Liver (tissue), 9 donors: ENCODE measurements around the gene WAPL. TPM values are rescaled to one million over a fixed set of nuclear protein-coding genes. Genes with fewer than 3 reads are reported as not detected.

Experiments used
- DNase-seq: peaks from one replicate; pipeline ENCODE4 v3.0.0-alpha.2; 2017; ENCODE audit warnings: low spot score
- H3K27ac ChIP-seq, 2 donors: one replicate each; pipeline ENCODE4 v1.7.0; 2013; ENCODE audit warnings: inconsistent platforms in 2 of 2, low read length in 2 of 2, control low read depth in 1 of 2, low read depth in 1 of 2, mild to moderate bottlenecking in 1 of 2
- H3K27me3 ChIP-seq, 4 donors: one replicate each; pipeline versions ENCODE4 v1.6.1 to v1.7.0; 2013; ENCODE audit warnings: low read length in 3 of 4, inconsistent platforms in 1 of 4, mild to moderate bottlenecking in 1 of 4, moderate library complexity in 1 of 4; ENCODE audit not compliant: control insufficient read depth in 4 of 4, insufficient read depth in 4 of 4
- H3K36me3 ChIP-seq, 4 donors: one replicate each; pipeline versions ENCODE4 v1.6.1 to v1.7.0; 2013; ENCODE audit warnings: low read length in 3 of 4, mild to moderate bottlenecking in 3 of 4, low read depth in 1 of 4, moderate library complexity in 1 of 4; ENCODE audit not compliant: control insufficient read depth in 4 of 4, insufficient read depth in 3 of 4
- H3K4me1 ChIP-seq, 4 donors: one replicate each; pipeline versions ENCODE4 v1.6.1 to v1.7.0; 2013; ENCODE audit warnings: low read length in 3 of 4, mild to moderate bottlenecking in 3 of 4, moderate library complexity in 1 of 4; ENCODE audit not compliant: control insufficient read depth in 4 of 4, insufficient read depth in 4 of 4
- H3K4me3 ChIP-seq, 3 donors: one replicate each; pipeline versions ENCODE4 v1.6.1 to v1.7.0; 2013; ENCODE audit warnings: low read length in 3 of 3, control low read depth in 1 of 3, low read depth in 1 of 3, mild to moderate bottlenecking in 1 of 3
- H3K9ac ChIP-seq, 2 donors: one replicate each; pipeline ENCODE4 v1.7.0; 2013; ENCODE audit warnings: low read length in 2 of 2, mild to moderate bottlenecking in 2 of 2, moderate library complexity in 2 of 2, control low read depth in 1 of 2, low read depth in 1 of 2
- H3K9me3 ChIP-seq, 4 donors: one replicate each; pipeline versions ENCODE4 v1.6.1 to v1.7.0; 2013; ENCODE audit warnings: low read length in 3 of 4; ENCODE audit not compliant: control insufficient read depth in 4 of 4
- EGR1 ChIP-seq, 2 donors: IDR thresholded peaks; 2 replicates each; pipeline ENCODE4 v1.6.1; 2016 to 2018; ENCODE audit warnings: antibody characterized with exemption in 2 of 2, low read depth in 2 of 2
- FOXA1 ChIP-seq: IDR thresholded peaks from 2 replicates; pipeline ENCODE4 v1.6.1; 2016; ENCODE audit warnings: antibody characterized with exemption
- FOXA2 ChIP-seq: IDR thresholded peaks from 2 replicates; pipeline ENCODE4 v1.6.1; 2016; ENCODE audit warnings: antibody characterized with exemption
- GABPA ChIP-seq, 2 donors: IDR thresholded peaks in 1 of 2; conservative IDR thresholded peaks in 1 of 2; 2 replicates each; pipeline ENCODE4 v1.6.1; 2016; ENCODE audit warnings: antibody characterized with exemption in 2 of 2, mild to moderate bottlenecking in 1 of 2, moderate library complexity in 1 of 2
- HNF4A ChIP-seq, 2 donors: conservative IDR thresholded peaks; 2 replicates each; pipeline ENCODE4 v1.6.1; 2016; ENCODE audit warnings: antibody characterized with exemption in 2 of 2, mild to moderate bottlenecking in 2 of 2
- HNF4G ChIP-seq: IDR thresholded peaks from 2 replicates; pipeline ENCODE4 v1.6.1; 2016; ENCODE audit warnings: antibody characterized with exemption
- JUND ChIP-seq, 2 donors: IDR thresholded peaks; 2 replicates each; pipeline ENCODE4 v1.6.1; 2016; ENCODE audit warnings: antibody characterized with exemption in 2 of 2
- NR2F2 ChIP-seq: IDR thresholded peaks from 2 replicates; pipeline ENCODE4 v1.6.1; 2016; ENCODE audit warnings: antibody characterized with exemption
- RAD21 ChIP-seq, 2 donors: IDR thresholded peaks; 2 replicates each; pipeline ENCODE4 v1.6.1; 2016; ENCODE audit warnings: antibody characterized with exemption in 2 of 2, mild to moderate bottlenecking in 2 of 2
- RXRA ChIP-seq, 2 donors: IDR thresholded peaks; 2 replicates each; pipeline ENCODE4 v1.6.1; 2017 to 2018; ENCODE audit warnings: antibody characterized with exemption in 2 of 2, mild to moderate bottlenecking in 1 of 2
- SP1 ChIP-seq: IDR thresholded peaks from 2 replicates; pipeline ENCODE4 v1.6.1; 2018; ENCODE audit warnings: antibody characterized with exemption, mild to moderate bottlenecking
- TAF1 ChIP-seq: conservative IDR thresholded peaks from 2 replicates; pipeline ENCODE4 v1.6.1; 2016; ENCODE audit warnings: antibody characterized with exemption, mild to moderate bottlenecking
- YY1 ChIP-seq: IDR thresholded peaks from 2 replicates; pipeline ENCODE4 v1.6.1; 2016; ENCODE audit warnings: antibody characterized with exemption, mild to moderate bottlenecking
- WGBS: extraction: QIAGEN DNeasy Blood & Tissue Kit; methylation state at CpG from one replicate; pipeline ENCODE4 v1.1.7; 2013; 5-methylcytosine and 5-hydroxymethylcytosine counted together
- polyA plus RNA-seq, 2 donors: library from polyadenylated mRNA; stranded (reverse) in 1 of 2; unstranded in 1 of 2; fragments of 200-250 nt in 1 of 2; fragments of >200 nt in 1 of 2; fragmentation: Nextera tagmentation in 1 of 2; extraction: Ambion mirVana in 1 of 2; gene quantifications; one replicate each; pipeline versions ENCODE4 v1.2.1 to v1.2.3, GENCODE V29; 2013 to 2015
- total RNA-seq, 2 donors: library from RNA; depleted of rRNA; stranded (reverse); fragments of >200 nt; gene quantifications; one replicate each; pipeline ENCODE4 v1.2.3, GENCODE V29; 2014
- TF ChIP-seq, protein P1 (sequence below): fragments of 150-350 bp; IDR thresholded peaks from 2 replicates; pipeline ENCODE4 v1.5.1; 2017; ENCODE audit warnings: improper control_type of control experiment, low read depth, low read length; ENCODE audit not compliant: missing input control
- TF ChIP-seq, protein P2 (sequence below): IDR thresholded peaks from 2 replicates; pipeline ENCODE4 v1.6.1; 2016; ENCODE audit warnings: antibody characterized with exemption
- TF ChIP-seq, protein P3 (sequence below): IDR thresholded peaks from 2 replicates; pipeline ENCODE4 v1.6.1; 2016; ENCODE audit warnings: antibody characterized with exemption
- TF ChIP-seq, protein P4 (sequence below): IDR thresholded peaks from 2 replicates; pipeline ENCODE4 v1.6.1; 2016; ENCODE audit warnings: antibody characterized with exemption, mild to moderate bottlenecking
- TF ChIP-seq, protein P5 (sequence below): IDR thresholded peaks from 2 replicates; pipeline ENCODE4 v1.6.1; 2016; ENCODE audit warnings: antibody characterized with exemption
- donor health status: healthy.
- donor health status: healthy.
- donor health status: healthy.
- donor health status: healthy.
- donor health status: healthy.

WAPL gene
- total and polyA plus RNA-seq, 4 donors, result 9.7 to 37.9 (median 24.0) TPM

DNA sequence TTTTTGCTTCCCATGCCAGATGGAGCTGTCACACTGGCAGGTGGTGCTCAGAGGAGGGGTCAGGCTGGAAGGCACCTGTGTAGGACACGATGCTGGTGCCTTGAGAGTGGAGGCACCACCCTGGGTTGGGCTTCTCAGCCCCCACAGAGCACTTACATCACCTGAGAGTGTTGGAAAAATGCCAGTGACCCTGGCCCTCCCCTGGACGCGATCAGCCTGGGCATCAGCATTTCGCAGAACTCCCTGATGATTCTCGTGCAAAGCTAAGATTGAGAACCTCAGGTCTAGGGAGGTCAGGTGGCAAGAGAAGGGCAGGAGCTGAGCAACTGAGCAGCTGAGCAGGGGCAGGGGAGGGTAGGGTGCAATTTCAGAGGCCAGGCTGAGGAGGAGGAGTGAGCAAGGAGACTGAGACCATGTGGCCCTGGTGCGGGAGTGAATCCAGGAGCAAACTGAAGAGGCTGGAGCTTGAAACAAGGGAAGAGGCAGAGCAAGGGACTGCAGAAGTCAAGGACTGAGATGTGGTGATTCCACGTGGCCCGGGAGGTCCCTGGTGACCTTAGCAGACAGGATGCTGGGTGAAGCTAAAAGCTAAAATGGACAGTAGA lies 130.3 kb downstream of the WAPL start:
- no peaks in the 10 kb centered on the region for H3K36me3 ChIP-seq
- no peak overlapping the region for H3K27ac ChIP-seq
- H3K4me1 ChIP-seq, result peaks cover 0 to 8% (median 4%) of the 10 kb centered on the region in 4 donors
- H3K27me3 ChIP-seq, result no peaks in the 10 kb centered on the region
- no peak for DNase-seq
- 90% methylated on average over 8 of the region's 8 CpGs for WGBS
- no peaks in the 10 kb centered on the region for H3K9me3 ChIP-seq
- H3K4me3 ChIP-seq, result no peak overlapping the region
- TF ChIP-seq, protein P1, sequence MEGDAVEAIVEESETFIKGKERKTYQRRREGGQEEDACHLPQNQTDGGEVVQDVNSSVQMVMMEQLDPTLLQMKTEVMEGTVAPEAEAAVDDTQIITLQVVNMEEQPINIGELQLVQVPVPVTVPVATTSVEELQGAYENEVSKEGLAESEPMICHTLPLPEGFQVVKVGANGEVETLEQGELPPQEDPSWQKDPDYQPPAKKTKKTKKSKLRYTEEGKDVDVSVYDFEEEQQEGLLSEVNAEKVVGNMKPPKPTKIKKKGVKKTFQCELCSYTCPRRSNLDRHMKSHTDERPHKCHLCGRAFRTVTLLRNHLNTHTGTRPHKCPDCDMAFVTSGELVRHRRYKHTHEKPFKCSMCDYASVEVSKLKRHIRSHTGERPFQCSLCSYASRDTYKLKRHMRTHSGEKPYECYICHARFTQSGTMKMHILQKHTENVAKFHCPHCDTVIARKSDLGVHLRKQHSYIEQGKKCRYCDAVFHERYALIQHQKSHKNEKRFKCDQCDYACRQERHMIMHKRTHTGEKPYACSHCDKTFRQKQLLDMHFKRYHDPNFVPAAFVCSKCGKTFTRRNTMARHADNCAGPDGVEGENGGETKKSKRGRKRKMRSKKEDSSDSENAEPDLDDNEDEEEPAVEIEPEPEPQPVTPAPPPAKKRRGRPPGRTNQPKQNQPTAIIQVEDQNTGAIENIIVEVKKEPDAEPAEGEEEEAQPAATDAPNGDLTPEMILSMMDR, result no peak
- TF ChIP-seq, protein P2, sequence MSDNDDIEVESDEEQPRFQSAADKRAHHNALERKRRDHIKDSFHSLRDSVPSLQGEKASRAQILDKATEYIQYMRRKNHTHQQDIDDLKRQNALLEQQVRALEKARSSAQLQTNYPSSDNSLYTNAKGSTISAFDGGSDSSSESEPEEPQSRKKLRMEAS, result no peak
- TF ChIP-seq RAD21 (IDR thresholded peaks at IDR 0.05), result no peak
- TF ChIP-seq HNF4G, result no peak
- TF ChIP-seq, protein P3, sequence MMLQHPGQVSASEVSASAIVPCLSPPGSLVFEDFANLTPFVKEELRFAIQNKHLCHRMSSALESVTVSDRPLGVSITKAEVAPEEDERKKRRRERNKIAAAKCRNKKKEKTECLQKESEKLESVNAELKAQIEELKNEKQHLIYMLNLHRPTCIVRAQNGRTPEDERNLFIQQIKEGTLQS, result no peak
- no peak for TF ChIP-seq RXRA (IDR thresholded peaks at IDR 0.05)
- no peak overlapping the region for H3K9ac ChIP-seq

DNA sequence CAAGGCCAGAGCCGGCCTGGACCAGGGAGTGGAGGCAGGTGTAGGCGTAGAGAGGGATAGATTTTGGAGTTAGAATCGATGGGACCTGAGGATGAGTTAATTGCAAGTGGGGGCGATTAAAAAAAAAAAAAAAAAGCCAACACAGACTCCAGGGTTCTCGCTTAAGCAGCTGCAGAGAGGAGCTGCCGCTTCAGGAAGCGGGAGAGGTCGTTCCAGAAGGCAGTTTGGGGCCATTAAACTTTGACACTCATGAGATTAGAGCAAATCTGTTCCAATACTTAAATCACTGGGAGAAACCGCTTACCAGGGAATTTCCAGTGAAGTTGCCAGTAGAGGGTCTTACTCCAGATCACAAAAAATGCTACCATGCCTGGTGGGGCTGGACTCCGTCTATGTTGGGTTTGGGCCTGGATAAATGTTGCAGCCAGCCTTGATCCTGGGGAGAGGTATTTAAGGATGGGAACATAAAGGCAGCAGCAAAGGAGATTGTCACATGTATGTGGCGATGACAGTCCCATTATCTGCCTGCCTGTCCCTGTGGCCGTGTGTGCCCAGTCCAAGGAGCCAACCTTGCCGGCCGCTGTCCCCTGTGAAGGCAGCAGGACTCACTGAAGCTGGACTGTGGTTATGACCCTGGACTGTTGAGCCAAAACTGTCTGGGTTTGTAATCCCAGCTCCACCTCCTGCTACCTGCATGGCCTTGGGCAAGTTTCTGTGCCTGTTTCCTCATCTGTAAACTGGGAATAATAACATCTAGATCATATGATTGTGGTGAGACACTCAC lies 131.1 kb downstream of the WAPL start:
- DNase-seq, result no peak
- 81% methylated on average over 14 of the region's 14 CpGs for WGBS
- H3K27me3 ChIP-seq, result no peaks in the 10 kb centered on the region

More for the DNA sequence above, 131.1 kb downstream of the WAPL start:
- H3K36me3 ChIP-seq, result no peaks in the 10 kb centered on the region
- TF ChIP-seq, protein P3, result no peak
- TF ChIP-seq, protein P1, result no peak
- TF ChIP-seq FOXA2 (no peak), RAD21 (IDR thresholded peaks at IDR 0.05) (no peak), FOXA1 (no peak), EGR1 (IDR thresholded peaks at IDR 0.05; ENCODE audit: low read depth in 2 of 2) (no peak), YY1 (no peak), JUND (IDR thresholded peaks at IDR 0.05) (no peak), RXRA (IDR thresholded peaks at IDR 0.05) (no peak), SP1 (no peak), HNF4G (no peak), NR2F2 (no peak), TAF1 (no peak), HNF4A (conservative IDR thresholded peaks at IDR 0.05) (no peak), GABPA (IDR thresholded peaks at IDR 0.05 in 1 of 2, conservative IDR thresholded peaks at IDR 0.05 in 1 of 2) (no peak)
- TF ChIP-seq, protein P4, sequence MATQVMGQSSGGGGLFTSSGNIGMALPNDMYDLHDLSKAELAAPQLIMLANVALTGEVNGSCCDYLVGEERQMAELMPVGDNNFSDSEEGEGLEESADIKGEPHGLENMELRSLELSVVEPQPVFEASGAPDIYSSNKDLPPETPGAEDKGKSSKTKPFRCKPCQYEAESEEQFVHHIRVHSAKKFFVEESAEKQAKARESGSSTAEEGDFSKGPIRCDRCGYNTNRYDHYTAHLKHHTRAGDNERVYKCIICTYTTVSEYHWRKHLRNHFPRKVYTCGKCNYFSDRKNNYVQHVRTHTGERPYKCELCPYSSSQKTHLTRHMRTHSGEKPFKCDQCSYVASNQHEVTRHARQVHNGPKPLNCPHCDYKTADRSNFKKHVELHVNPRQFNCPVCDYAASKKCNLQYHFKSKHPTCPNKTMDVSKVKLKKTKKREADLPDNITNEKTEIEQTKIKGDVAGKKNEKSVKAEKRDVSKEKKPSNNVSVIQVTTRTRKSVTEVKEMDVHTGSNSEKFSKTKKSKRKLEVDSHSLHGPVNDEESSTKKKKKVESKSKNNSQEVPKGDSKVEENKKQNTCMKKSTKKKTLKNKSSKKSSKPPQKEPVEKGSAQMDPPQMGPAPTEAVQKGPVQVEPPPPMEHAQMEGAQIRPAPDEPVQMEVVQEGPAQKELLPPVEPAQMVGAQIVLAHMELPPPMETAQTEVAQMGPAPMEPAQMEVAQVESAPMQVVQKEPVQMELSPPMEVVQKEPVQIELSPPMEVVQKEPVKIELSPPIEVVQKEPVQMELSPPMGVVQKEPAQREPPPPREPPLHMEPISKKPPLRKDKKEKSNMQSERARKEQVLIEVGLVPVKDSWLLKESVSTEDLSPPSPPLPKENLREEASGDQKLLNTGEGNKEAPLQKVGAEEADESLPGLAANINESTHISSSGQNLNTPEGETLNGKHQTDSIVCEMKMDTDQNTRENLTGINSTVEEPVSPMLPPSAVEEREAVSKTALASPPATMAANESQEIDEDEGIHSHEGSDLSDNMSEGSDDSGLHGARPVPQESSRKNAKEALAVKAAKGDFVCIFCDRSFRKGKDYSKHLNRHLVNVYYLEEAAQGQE, result no peak
- TF ChIP-seq, protein P5, sequence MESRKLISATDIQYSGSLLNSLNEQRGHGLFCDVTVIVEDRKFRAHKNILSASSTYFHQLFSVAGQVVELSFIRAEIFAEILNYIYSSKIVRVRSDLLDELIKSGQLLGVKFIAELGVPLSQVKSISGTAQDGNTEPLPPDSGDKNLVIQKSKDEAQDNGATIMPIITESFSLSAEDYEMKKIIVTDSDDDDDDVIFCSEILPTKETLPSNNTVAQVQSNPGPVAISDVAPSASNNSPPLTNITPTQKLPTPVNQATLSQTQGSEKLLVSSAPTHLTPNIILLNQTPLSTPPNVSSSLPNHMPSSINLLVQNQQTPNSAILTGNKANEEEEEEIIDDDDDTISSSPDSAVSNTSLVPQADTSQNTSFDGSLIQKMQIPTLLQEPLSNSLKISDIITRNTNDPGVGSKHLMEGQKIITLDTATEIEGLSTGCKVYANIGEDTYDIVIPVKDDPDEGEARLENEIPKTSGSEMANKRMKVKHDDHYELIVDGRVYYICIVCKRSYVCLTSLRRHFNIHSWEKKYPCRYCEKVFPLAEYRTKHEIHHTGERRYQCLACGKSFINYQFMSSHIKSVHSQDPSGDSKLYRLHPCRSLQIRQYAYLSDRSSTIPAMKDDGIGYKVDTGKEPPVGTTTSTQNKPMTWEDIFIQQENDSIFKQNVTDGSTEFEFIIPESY, result no peak
- peaks cover 0 to 8% (median 4%) of the 10 kb centered on the region in 4 donors for H3K4me1 ChIP-seq
- H3K9ac ChIP-seq, result no peak overlapping the region
- H3K9me3 ChIP-seq, result no peaks in the 10 kb centered on the region
- H3K4me3 ChIP-seq, result no peak overlapping the region
- no peak overlapping the region for H3K27ac ChIP-seq
